Endothelial cell of umbilical vein (primary cell): ENCODE measurements around the gene DGAT2L6. TPM values are rescaled to one million over a fixed set of nuclear protein-coding genes. Genes with fewer than 3 reads are reported as not detected.

Experiments
- BruUV-seq: library from RNA; stranded (reverse); fragments of 400-500 nt; replicated peaks from 2 replicates; lab custom pipeline; 2021; lab: Mats Ljungman, UMichigan
- CTCF ChIA-PET: fragments of 300-600, 350-600 bp; sonication (Branson Sonifier 250); formaldehyde crosslinking; loops from one replicate; lab custom pipeline; 2021; ENCODE audit warnings: antibody characterized with exemption, inconsistent platforms; lab: Charles Lee
- POLR2A ChIA-PET: fragments of 300-600, 350-600 bp; sonication (Branson Sonifier 250); formaldehyde crosslinking; loops from one replicate; lab custom pipeline; 2021; ENCODE audit warnings: antibody characterized with exemption, inconsistent platforms; lab: Charles Lee
- DNase-seq: peaks from one replicate; pipeline ENCODE4 v3.0.0-alpha.2; 2011; ENCODE audit warnings: low read depth, low spot score
- FAIRE-seq: peaks from 2 replicates; lab custom pipeline; 2011; peaks lifted over from hg19 to GRCh38; lab: Jason Lieb, UNC
- H2AFZ ChIP-seq: 2 replicates; pipeline ENCODE4 v1.6.0; 2012; ENCODE audit warnings: low read depth, low read length, control low read depth, inconsistent platforms
- H3K27ac ChIP-seq: 2 replicates; pipeline ENCODE4 v1.5.1; 2011; ENCODE audit warnings: low read depth, mild to moderate bottlenecking, control low read depth, low read length, moderate library complexity; ENCODE audit not compliant: insufficient read depth
- H3K27me3 ChIP-seq, 2 experiments: 2 replicates each; pipeline versions ENCODE4 v1.6.0 to v1.6.1; 2011; ENCODE audit warnings: low read length in 2 of 2, mixed read lengths in 1 of 2; ENCODE audit not compliant: control insufficient read depth in 2 of 2, insufficient read depth in 2 of 2
- H3K36me3 ChIP-seq, 2 experiments: 2 replicates in 1 of 2; 3 replicates in 1 of 2; pipeline ENCODE4 v1.5.1; 2011; ENCODE audit warnings: low read length in 2 of 2, mild to moderate bottlenecking in 1 of 2, moderate library complexity in 1 of 2; ENCODE audit not compliant: control insufficient read depth in 2 of 2, insufficient read depth in 2 of 2; ENCODE audit errors: extremely low read depth in 1 of 2
- H3K4me1 ChIP-seq: 3 replicates; pipeline ENCODE4 v1.5.1; 2011; ENCODE audit warnings: mild to moderate bottlenecking, low read length; ENCODE audit not compliant: control insufficient read depth, insufficient read depth; ENCODE audit errors: extremely low read depth
- H3K4me2 ChIP-seq: 2 replicates; pipeline ENCODE4 v1.6.1; 2011; ENCODE audit warnings: low read length, control low read depth, mixed read lengths; ENCODE audit not compliant: insufficient read depth
- H3K4me3 ChIP-seq, 3 experiments: fragments of 200-600 bp in 1 of 3; sonication (generic), shearing (Covaris generic) in 1 of 3; replicated peaks in 1 of 3; 2 replicates each; pipeline ENCODE4 v1.5.1; 2011 to 2016; ENCODE audit warnings: control low read depth in 3 of 3, low read length in 3 of 3, mild to moderate bottlenecking in 2 of 3, inconsistent platforms in 1 of 3, low read depth in 1 of 3, moderate library complexity in 1 of 3; ENCODE audit not compliant: insufficient read depth in 1 of 3
- H3K79me2 ChIP-seq: 2 replicates; pipeline ENCODE4 v1.6.0; 2012; ENCODE audit warnings: low read length, inconsistent platforms; ENCODE audit not compliant: control insufficient read depth, insufficient read depth
- H3K9ac ChIP-seq: replicated peaks from 2 replicates; pipeline ENCODE3; 2011; ENCODE audit warnings: low read length, control low read depth; ENCODE audit not compliant: insufficient read depth; ENCODE audit errors: extremely low read depth
- H3K9me1 ChIP-seq: replicated peaks from 3 replicates; pipeline ENCODE4 v1.6.0; 2011; ENCODE audit warnings: mild to moderate bottlenecking, low read length; ENCODE audit not compliant: control insufficient read depth, insufficient read depth; ENCODE audit errors: extremely low read depth
- H3K9me3 ChIP-seq: replicated peaks from 2 replicates; pipeline ENCODE4 v1.5.1; 2012; ENCODE audit warnings: low read length, inconsistent platforms; ENCODE audit not compliant: control insufficient read depth, insufficient read depth
- H4K20me1 ChIP-seq: replicated peaks from 2 replicates; pipeline ENCODE3; 2011; ENCODE audit warnings: mild to moderate bottlenecking, low read length; ENCODE audit not compliant: control insufficient read depth, insufficient read depth; ENCODE audit errors: extremely low read depth
- FOS ChIP-seq: IDR thresholded peaks from 2 replicates; pipeline ENCODE4 v1.6.1; 2011; ENCODE audit warnings: mild to moderate bottlenecking, low read length, moderate library complexity, borderline replicate concordance; ENCODE audit not compliant: insufficient read depth
- GATA2 ChIP-seq: IDR thresholded peaks from 2 replicates; pipeline ENCODE4 v1.7.0; 2011; ENCODE audit warnings: low read depth, mild to moderate bottlenecking, moderate library complexity, mixed read lengths, low read length; ENCODE audit not compliant: insufficient read length, insufficient read depth
- POLR2A ChIP-seq: IDR thresholded peaks from 2 replicates; pipeline ENCODE4 v1.6.1; 2012; ENCODE audit warnings: low read depth, mild to moderate bottlenecking, control low read depth, low read length
- dilution Hi-C: fragments of 300-500 bp; cut with MboI; formaldehyde crosslinking; loops from one replicate; pipeline ENCODE4 v1.15.0; 2019; ENCODE audit warnings: low sequenced_read_pairs; ENCODE audit not compliant: extremely low pct_ligation_motif_present
- intact Hi-C: fragments of 100-400 bp; cut with micrococcal nuclease; formaldehyde crosslinking; loops from one replicate; pipeline ENCODE4 v1.10.0; 2022
- polyA plus RNA-seq, 4 experiments: library from polyadenylated mRNA; depleted of rRNA in 3 of 4; stranded (reverse) in 3 of 4; unstranded in 1 of 4; fragments of >200 nt; gene quantifications; 2 replicates each; pipeline versions ENCODE4 v1.2.1 to v1.2.3, GENCODE V29; 2011 to 2012; ENCODE audit warnings: missing spikeins in 1 of 4
- total RNA-seq: library from RNA; stranded (reverse); gene quantifications from 2 replicates; pipeline ENCODE4 v1.2.3, GENCODE V29; 2021

Gene DGAT2L6
- total and polyA plus RNA-seq, 2 donors (not counting 3 experiments of a cell fraction or from before 2014, with no cell fraction given), result not detected

DNA sequence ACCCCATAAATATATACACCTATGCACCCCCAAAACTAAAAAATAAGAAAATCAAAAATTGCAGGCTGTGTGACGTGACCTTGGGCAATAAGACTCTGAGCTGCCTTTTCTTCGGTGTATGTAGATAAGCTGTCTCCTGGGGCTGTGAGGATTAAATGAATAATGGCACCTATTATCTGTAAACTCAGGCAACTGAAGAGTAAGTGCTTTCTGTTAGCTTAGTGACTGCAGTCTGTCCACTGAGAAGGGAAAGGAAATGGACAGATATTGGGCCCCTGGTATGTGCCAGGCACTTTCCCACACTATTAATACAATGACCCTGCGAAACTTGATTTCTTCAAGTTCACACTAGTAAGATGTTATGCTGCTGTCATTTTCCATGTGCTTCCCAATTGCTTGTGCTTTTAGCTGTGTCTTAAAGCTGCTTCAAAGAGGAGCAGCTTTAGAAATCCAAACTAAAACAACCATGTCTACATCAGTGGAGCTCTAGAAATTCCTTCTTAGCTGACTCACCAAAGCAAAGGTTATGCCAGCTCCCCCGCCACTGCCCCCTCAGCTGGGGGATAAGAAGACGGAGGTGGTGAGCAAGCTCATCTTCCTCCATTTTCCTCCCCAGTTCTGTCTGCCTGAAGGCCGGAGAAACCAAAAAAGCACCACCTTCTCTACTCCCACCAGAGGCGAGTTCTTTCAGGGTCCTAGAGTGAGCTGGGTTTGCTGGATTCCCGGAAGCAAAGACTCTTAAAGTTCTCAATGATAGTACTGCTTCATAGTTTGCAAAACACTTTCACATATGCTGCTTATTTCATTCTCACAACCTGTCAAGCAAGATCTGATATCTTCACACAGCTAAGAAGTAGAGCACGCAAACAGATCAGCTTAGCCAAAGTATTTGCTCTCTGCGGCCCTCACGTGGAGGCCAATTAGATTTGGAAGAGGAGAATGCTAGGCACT lies 8.8 kb upstream of the DGAT2L6 start:
- Histone ChIP-seq H3K9me1 (no peaks in the 10 kb centered on the region), H3K27me3 (no peaks in the 10 kb centered on the region), H3K4me3 (no peak overlapping the region), H3K4me1 (peaks cover 30% of the 10 kb centered on the region), H3K4me2 (peak overlapping the region; percentile 38), H2AFZ (peak overlapping the region; percentile 9), H4K20me1 (no peaks in the 10 kb centered on the region), H3K27ac (peak overlapping the region; percentile 28), H3K36me3 (peaks cover 0 to 2% of the 10 kb centered on the region in 2 experiments), H3K79me2 (no peaks in the 10 kb centered on the region), H3K9ac (no peak overlapping the region), H3K9me3 (no peaks in the 10 kb centered on the region)
- BruUV-seq, result no TSS peak
- TF ChIP-seq FOS (peak; percentile 36), POLR2A (no peak)
- POLR2A ChIA-PET, result interaction anchor here (1.8 kb wide), 1 partner anchor 35 kb away, joined by 4 read pairs; the partner anchor contains the start of gene IGBP1
- dilution Hi-C loops, result no loop called here
- FAIRE-seq (peak; percentile 80), DNase-seq (peak; percentile 34)
- intact Hi-C loops, result no loop called here
- CTCF ChIA-PET, result interaction anchor here (0.8 to 4.2 kb wide), 6 partner anchors 19 to 265 kb away, joined by 3 to 30 read pairs (median 4); partner anchors contain the start of gene IGBP1

DNA sequence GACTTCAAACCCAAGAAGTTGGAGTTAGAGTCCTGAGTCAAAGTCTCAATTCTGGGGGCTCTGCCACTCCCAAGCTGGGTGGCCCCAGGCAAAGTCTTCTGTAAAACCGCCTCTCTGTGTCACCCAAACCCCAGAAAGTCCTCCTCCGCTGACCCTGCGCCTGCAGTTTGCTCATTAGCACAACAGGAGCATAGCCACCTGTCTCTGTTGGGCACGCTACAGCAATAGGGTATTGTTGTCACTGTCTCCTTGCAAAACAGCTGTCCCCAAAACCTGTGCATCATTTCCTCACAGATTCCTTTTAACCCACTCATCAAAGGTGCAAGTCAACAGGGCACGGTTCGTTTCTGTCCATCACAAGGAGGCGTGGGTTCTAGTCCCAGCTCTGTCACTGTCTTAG lies 8.0 kb upstream of the DGAT2L6 start:
- no TSS peak for BruUV-seq
- no peak for FAIRE-seq
- ChIA-PET CTCF (interaction anchor here (1.1 to 4.2 kb wide), 2 partner anchors 34 to 36 kb away, joined by 4 to 30 read pairs; partner anchors contain the start of gene IGBP1), POLR2A (no interaction called here)
- Histone ChIP-seq H3K9me1 (no peaks in the 10 kb centered on the region), H3K27ac (no peak overlapping the region), H3K9me3 (no peaks in the 10 kb centered on the region), H2AFZ (no peak overlapping the region), H4K20me1 (no peaks in the 10 kb centered on the region), H3K79me2 (no peaks in the 10 kb centered on the region), H3K36me3 (peaks cover 0 to 2% of the 10 kb centered on the region in 2 experiments), H3K4me3 (no peak overlapping the region), H3K9ac (no peak overlapping the region), H3K4me2 (no peak overlapping the region), H3K4me1 (peaks cover 30% of the 10 kb centered on the region), H3K27me3 (no peaks in the 10 kb centered on the region)
- DNase-seq, result no peak
- intact Hi-C loops (no loop called here), dilution Hi-C loops (no loop called here)
- TF ChIP-seq GATA2, result no peak
